ENCODE data around the gene NUP214. TPM values are rescaled to one million over a fixed set of nuclear protein-coding genes. Genes with fewer than 3 reads are reported as not detected.
A peak's percentile ranks its signal among the peaks of the same experiment; 100 is the strongest.

Gene NUP214
- total and polyA plus RNA-seq, 2 of the 4 experiments (the other 2 are of a cell fraction), result 7.9 to 13.4 TPM

GRCh38 chr9:131181091-131181681 lies 55.8 kb downstream of the NUP214 start:
- H3K56ac ChIP-seq (ENCODE audit: extremely low read depth, insufficient read depth, low read length), result 0 out of 2 replicates have a peak overlapping the region, but pooled peaks have one; percentile 36
- TF ChIP-seq RAD21 (IDR thresholded peaks at IDR 0.05; ENCODE audit: low read length) (no peak), RFX5 (IDR thresholded peaks at IDR 0.05; ENCODE audit: low read depth, low read length) (no peak), MXI1 (IDR thresholded peaks at IDR 0.05; ENCODE audit: borderline replicate concordance, low read depth, low read length) (no peak), NFE2L2 (IDR thresholded peaks at IDR 0.05; ENCODE audit: low read depth, low read length) (no peak), CTCF (conservative IDR thresholded peaks at IDR 0.05; ENCODE audit: low read depth, low read length) (no peak; the same call in 1 of the 2 replicates), BHLHE40 (IDR thresholded peaks at IDR 0.05; ENCODE audit: low read depth, low read length) (no peak), FOS (IDR thresholded peaks at IDR 0.05; ENCODE audit: low read depth, low read length) (no peak), MAZ (IDR thresholded peaks at IDR 0.05; ENCODE audit: borderline replicate concordance, low read depth, low read length) (no peak), CHD1 (IDR thresholded peaks at IDR 0.05; ENCODE audit: low read depth, low read length) (no peak)
- H3K23ac ChIP-seq (ENCODE audit: low read depth, low read length), result peak overlapping the region; percentile 89
- H2BK5ac ChIP-seq (ENCODE audit: low read depth, low read length, poor library complexity, severe bottlenecking), result peak overlapping the region; percentile 70
- H4K8ac ChIP-seq (ENCODE audit: low read depth in 2 of 2, low read length in 2 of 2), result peak overlapping the region in 1 of 2 experiments; percentile 54; a peak in 2 of 4 replicates
- H3K9me1 ChIP-seq (ENCODE audit: insufficient read depth, low read length), result peaks cover 13% of the 10 kb centered on the region
- peaks cover 19% of the 10 kb centered on the region for H4K20me1 ChIP-seq (ENCODE audit: insufficient read depth, low read length)
- intact Hi-C loops (cut with micrococcal nuclease), result no loop called here
- peaks cover 18% of the 10 kb centered on the region for H3K4me1 ChIP-seq (ENCODE audit: control insufficient read depth, insufficient read depth, low read length)
- no peak overlapping the region for H2AK9ac ChIP-seq (replicated peaks; ENCODE audit: low read depth, low read length, poor library complexity)
- no peak overlapping the region for H3K9ac ChIP-seq (ENCODE audit: low read depth, low read length)
- H3K4me2 ChIP-seq (ENCODE audit: low read depth, low read length), result no peak overlapping the region
- WGBS, 2 experiments (ENCODE audit: extremely low coverage in 2 of 2, insufficient read length in 1 of 2), result 77% methylated on average over 3 of the region's 6 CpGs; no CpG with 5 or more reads in 1 of the 2 experiments
- H4K5ac ChIP-seq (ENCODE audit: low read depth, low read length), result no peak overlapping the region; the same call in 1 of the 2 replicates
- H2BK120ac ChIP-seq (ENCODE audit: low read depth, low read length), result peak overlapping the region; percentile 76
- ChIA-PET POLR2A (ENCODE audit: unreplicated experiment) (no interaction called here), CTCF (interaction anchor here (5.2 kb wide), 1 partner anchor 155 kb away, joined by 45 read pairs; no protein-coding TSS in a partner anchor)
- H3K27me3 ChIP-seq (ENCODE audit: control insufficient read depth, insufficient read depth, low read length), result no peaks in the 10 kb centered on the region
- BruUV-seq (replicated peaks), result no TSS peak
- peak overlapping the region; percentile 18 for H3K27ac ChIP-seq (ENCODE audit: insufficient read depth, low read length)
- H2AFZ ChIP-seq (replicated peaks; ENCODE audit: low read length, poor library complexity), result no peak overlapping the region
- H4K91ac ChIP-seq (ENCODE audit: insufficient read depth, low read depth, low read length), result peak overlapping the region; percentile 79
- peak overlapping the region; percentile 74 for H3K4ac ChIP-seq (ENCODE audit: low read depth, low read length)
- no peak overlapping the region for H3K4me3 ChIP-seq (ENCODE audit: insufficient read depth, low read depth, low read length)
- peaks cover 6 to 16% of the 10 kb centered on the region in 2 experiments; a peak in 3 of 4 replicates for H3K79me1 ChIP-seq (ENCODE audit: low read depth in 1 of 2, low read length in 2 of 2)
- peak overlapping the region; percentile 76 for H2BK20ac ChIP-seq (ENCODE audit: low read depth, low read length)
- H3K18ac ChIP-seq (ENCODE audit: low read depth, low read length), result peak overlapping the region; percentile 70; the same call in 1 of the 2 replicates
- peak overlapping the region; percentile 94 for H2AK5ac ChIP-seq (ENCODE audit: low read depth, low read length)
- in situ Hi-C loops (cut with MboI; ENCODE audit: low sequenced_read_pairs), result no loop called here
- H3K36me3 ChIP-seq (ENCODE audit: control insufficient read depth, insufficient read depth, low read length), result peaks cover 6% of the 10 kb centered on the region
- no peak for DNase-seq
- peak overlapping the region; percentile 72; the same call in 2 of the 3 replicates for H2BK15ac ChIP-seq (ENCODE audit: low read depth, low read length)
- H3K14ac ChIP-seq (replicated peaks; ENCODE audit: low read depth, low read length), result peak overlapping the region; percentile 59
- dilution Hi-C loops (cut with HindIII; ENCODE audit: low sequenced_read_pairs, unreplicated experiment), result no loop called here
- no peak for ATAC-seq (ENCODE audit: low read depth)
- H3K9me3 ChIP-seq (ENCODE audit: control insufficient read depth, insufficient read depth, low read length), result no peaks in the 10 kb centered on the region
